ENCODE results near the gene QPRT. TPM values are rescaled to one million over a fixed set of nuclear protein-coding genes. Genes with fewer than 3 reads are reported as not detected.

QPRT gene
- total RNA-seq (ENCODE audit: low replicate concordance): 5.3 and 14.7 TPM in 2 replicates

GRCh38 chr16:29678691-29679267, at the start of gene QPRT:
TSS of gene QPRT (plus strand) at chr16:29679180. CDS start at chr16:29679198, 18 bp downstream.

DNA sequence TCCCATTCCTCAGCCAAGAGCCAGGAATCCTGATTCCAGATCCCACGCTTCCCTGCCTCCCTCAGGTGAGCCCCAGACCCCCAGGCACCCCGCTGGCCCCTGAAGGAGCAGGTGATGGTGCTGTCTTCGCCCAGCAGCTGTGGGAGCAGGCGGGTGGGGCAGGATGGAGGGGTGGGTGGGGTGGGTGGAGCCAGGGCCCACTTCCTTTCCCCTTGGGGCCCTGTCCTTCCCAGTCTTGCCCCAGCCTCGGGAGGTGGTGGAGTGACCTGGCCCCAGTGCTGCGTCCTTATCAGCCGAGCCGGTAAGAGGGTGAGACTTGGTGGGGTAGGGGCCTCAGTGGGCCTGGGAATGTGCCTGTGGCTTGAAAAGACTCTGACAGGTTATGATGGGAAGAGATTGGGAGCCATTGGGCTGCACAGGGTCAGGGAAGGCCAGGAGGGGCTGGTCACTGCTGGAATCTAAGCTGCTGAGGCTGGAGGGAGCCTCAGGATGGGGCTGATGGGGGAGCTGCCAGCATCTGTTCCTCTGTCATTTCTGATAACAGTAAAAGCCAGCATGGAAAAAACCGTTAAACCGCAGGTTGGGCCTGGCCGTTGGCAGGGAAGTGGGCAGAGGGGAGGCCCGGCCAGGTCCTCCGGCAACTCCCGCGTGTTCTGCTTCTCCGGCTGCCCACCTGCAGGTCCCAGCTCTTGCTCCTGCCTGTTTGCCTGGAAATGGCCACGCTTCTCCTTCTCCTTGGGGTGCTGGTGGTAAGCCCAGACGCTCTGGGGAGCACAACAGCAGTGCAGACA, 15.8 kb upstream of the QPRT start, which contains the start of gene SPN:
TSS of gene SPN (plus strand) at position 232 of the 791 bp plus-strand sequence. CDS start at position 714, 482 bp downstream.

GRCh38 chr16:29745853-29746345, 66.9 kb downstream of the QPRT start, which contains the start of gene C16orf54:
TSS of gene C16orf54 (minus strand) at chr16:29745990. CDS start at chr16:29744951, 1,039 bp downstream.

Other genes with a start within 250 kb of the QPRT start
- gene BOLA2, start 224.8 kb upstream of the QPRT start, total RNA-seq (ENCODE audit: low replicate concordance): 29.3 and 48.8 TPM in 2 replicates
- gene SLX1B, start 224.6 kb upstream of the QPRT start, total RNA-seq (ENCODE audit: low replicate concordance): 4.0 and 8.0 TPM in 2 replicates
- 0.23 and 0.45 TPM in 2 replicates for gene SULT1A4, start 219.3 kb upstream of the QPRT start, total RNA-seq (ENCODE audit: low replicate concordance)
- gene NPIPB12, start 172.8 kb upstream of the QPRT start, total RNA-seq (ENCODE audit: low replicate concordance): 4.9 and 12.2 TPM in 2 replicates
- gene SPN, start 15.9 kb upstream of the QPRT start, total RNA-seq (ENCODE audit: low replicate concordance): under 0.01 TPM in 1 of 2 replicates, not detected in the other
- not detected in 2 replicates for gene C16orf54, start 66.8 kb downstream of the QPRT start, total RNA-seq (ENCODE audit: low replicate concordance)
- gene ZG16, start 99.1 kb downstream of the QPRT start, total RNA-seq (ENCODE audit: low replicate concordance): not detected in 2 replicates
- 8.4 and 20.4 TPM in 2 replicates for gene KIF22, start 111.6 kb downstream of the QPRT start, total RNA-seq (ENCODE audit: low replicate concordance)
- 166 and 189 TPM in 2 replicates for gene MAZ, start 127.3 kb downstream of the QPRT start, total RNA-seq (ENCODE audit: low replicate concordance)
- 0.38 and 1.6 TPM in 2 replicates for gene PRRT2, start 133.0 kb downstream of the QPRT start, total RNA-seq (ENCODE audit: low replicate concordance)
- 4.4 and 16.9 TPM in 2 replicates for gene PAGR1, start 137.0 kb downstream of the QPRT start, total RNA-seq (ENCODE audit: low replicate concordance)
- gene MVP, start 141.3 kb downstream of the QPRT start, total RNA-seq (ENCODE audit: low replicate concordance): 281 and 542 TPM in 2 replicates
- gene CDIPT, start 184.0 kb downstream of the QPRT start, total RNA-seq (ENCODE audit: low replicate concordance): 65.0 and 80.7 TPM in 2 replicates
- gene SEZ6L2, start 220.4 kb downstream of the QPRT start, total RNA-seq (ENCODE audit: low replicate concordance): 2.3 and 6.6 TPM in 2 replicates
- gene ASPHD1, start 221.3 kb downstream of the QPRT start, total RNA-seq (ENCODE audit: low replicate concordance): 3.4 and 13.5 TPM in 2 replicates
- 4.9 and 5.7 TPM in 2 replicates for gene KCTD13, start 247.0 kb downstream of the QPRT start, total RNA-seq (ENCODE audit: low replicate concordance)